Tibial artery (tissue), 4 donors: ENCODE measurements around the gene CELSR3.

ENCODE experiments used
- DNase-seq, 2 donors: peaks; one replicate each; pipeline ENCODE4 v3.0.0-alpha.2; 2019
- H3K27ac ChIP-seq, 2 donors: fragments of 200-600 bp; sonication (generic) in 1 of 2; 1 replicate in 1 of 2; 2 replicates in 1 of 2; pipeline ENCODE4 v1.5.1; 2018 to 2019; ENCODE audit warnings: mild to moderate bottlenecking in 1 of 2
- H3K27me3 ChIP-seq, 2 donors: fragments of 200-600 bp; sonication (generic) in 1 of 2; one replicate each; pipeline versions ENCODE4 v1.5.1 to v1.6.0; 2016 to 2019
- H3K36me3 ChIP-seq, 3 donors: fragments of 200-600 bp; sonication (generic) in 2 of 3; one replicate each; pipeline ENCODE4 v1.5.1; 2016 to 2019; ENCODE audit warnings: mild to moderate bottlenecking in 2 of 3
- H3K4me1 ChIP-seq, 4 donors: fragments of 200-600 bp; sonication (generic) in 2 of 4; 1 replicate in 3 of 4; 2 replicates in 1 of 4; pipeline ENCODE4 v1.5.1; 2016 to 2019
- H3K4me3 ChIP-seq, 2 donors: fragments of 200-600 bp; sonication (generic) in 1 of 2; 1 replicate in 1 of 2; 2 replicates in 1 of 2; pipeline ENCODE4 v1.5.1; 2018 to 2019; ENCODE audit warnings: mild to moderate bottlenecking in 2 of 2
- H3K9me3 ChIP-seq, 3 donors: fragments of 200-600 bp; sonication (generic) in 1 of 3; one replicate each; pipeline ENCODE4 v1.5.1; 2016 to 2019
- CTCF ChIP-seq, 2 experiments: fragments of 200-600 bp in 1 of 2; fragments of 450-650 bp in 1 of 2; IDR thresholded peaks; one replicate each; pipeline ENCODE4 v1.5.1; 2017 to 2019; ENCODE audit warnings: antibody characterized with exemption in 2 of 2, mild to moderate bottlenecking in 1 of 2, moderate library complexity in 1 of 2
- intact Hi-C: fragments of 100-400 bp; cut with DNase I; formaldehyde crosslinking; loops from one replicate; pipeline ENCODE4 v1.15.0; 2023; ENCODE audit warnings: low total_unique reads

CELSR3 gene

GRCh38 chr3:48588230-48588629 lies 74.5 kb downstream of the CELSR3 start:
- Histone ChIP-seq H3K36me3 (peaks cover 0 to 62% (median 5%) of the 10 kb centered on the region in 3 donors), H3K4me3 (no peak overlapping the region)
- no peak for DNase-seq

GRCh38 chr3:48587686-48588085 lies 75.0 kb downstream of the CELSR3 start:
- H3K4me3 ChIP-seq: no peak overlapping the region
- peaks cover 0 to 66% (median 5%) of the 10 kb centered on the region in 3 donors for H3K36me3 ChIP-seq
- no peak overlapping the region for H3K27ac ChIP-seq
- no peaks in the 10 kb centered on the region for H3K4me1 ChIP-seq
- TF ChIP-seq CTCF (IDR thresholded peaks at IDR 0.05): no peak
- no peaks in the 10 kb centered on the region for H3K9me3 ChIP-seq
- intact Hi-C loops: no loop called here
- DNase-seq: no peak
- H3K27me3 ChIP-seq: no peaks in the 10 kb centered on the region

More at GRCh38 chr3:48588230-48588629, 74.5 kb downstream of the CELSR3 start:
- TF ChIP-seq CTCF (IDR thresholded peaks at IDR 0.05): no peak
- H3K27me3 ChIP-seq: no peaks in the 10 kb centered on the region
- intact Hi-C loops: no loop called here
- H3K27ac ChIP-seq: no peak overlapping the region
- no peaks in the 10 kb centered on the region for H3K9me3 ChIP-seq
- H3K4me1 ChIP-seq: no peaks in the 10 kb centered on the region
